NCI-H748 treated with DMSO at 0.1 percent for 48 hours (cell line): ENCODE results near the gene TNFSF8.

Experiments used
- DNase-seq: peaks from one replicate; lab custom pipeline; 2025; lab: John Stamatoyannopoulos, UW

Gene TNFSF8

DNA sequence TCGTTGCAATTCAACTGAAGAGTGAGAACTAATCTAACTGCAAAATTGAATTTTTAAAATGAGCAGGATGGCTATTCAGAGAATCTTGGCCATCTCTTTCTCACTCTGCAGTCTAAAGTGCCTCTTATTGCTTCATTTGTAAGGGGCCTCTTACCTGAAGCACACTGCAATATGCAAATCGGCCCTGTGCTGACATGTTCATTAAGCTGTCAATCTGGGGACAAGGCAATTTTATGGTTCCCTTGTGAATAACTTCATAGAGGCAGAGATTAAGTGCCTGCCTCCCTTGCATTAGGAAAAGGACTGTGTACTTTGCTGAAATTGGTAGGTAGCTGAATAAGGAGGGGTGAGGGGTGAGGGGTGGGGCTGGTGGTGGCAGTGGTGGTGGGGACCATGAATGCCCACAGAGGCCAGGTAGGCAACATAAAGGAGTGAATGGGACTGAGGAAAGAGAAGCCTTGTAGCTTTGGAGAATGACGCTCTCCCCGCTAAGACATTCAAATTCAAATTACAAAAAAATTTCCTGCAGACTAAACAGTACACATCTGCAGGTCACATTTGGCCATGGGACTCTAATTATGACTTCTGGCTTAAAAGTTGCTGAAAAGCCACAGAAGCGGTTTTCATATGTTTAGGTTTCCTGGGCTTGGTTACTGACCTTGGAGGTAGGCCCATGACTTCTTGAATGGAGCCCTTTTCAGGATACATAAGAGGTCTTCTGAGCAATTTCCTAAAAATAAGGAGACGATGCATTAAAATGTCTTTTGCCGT lies 25.0 kb downstream of the TNFSF8 start:
- no peak for DNase-seq

DNA sequence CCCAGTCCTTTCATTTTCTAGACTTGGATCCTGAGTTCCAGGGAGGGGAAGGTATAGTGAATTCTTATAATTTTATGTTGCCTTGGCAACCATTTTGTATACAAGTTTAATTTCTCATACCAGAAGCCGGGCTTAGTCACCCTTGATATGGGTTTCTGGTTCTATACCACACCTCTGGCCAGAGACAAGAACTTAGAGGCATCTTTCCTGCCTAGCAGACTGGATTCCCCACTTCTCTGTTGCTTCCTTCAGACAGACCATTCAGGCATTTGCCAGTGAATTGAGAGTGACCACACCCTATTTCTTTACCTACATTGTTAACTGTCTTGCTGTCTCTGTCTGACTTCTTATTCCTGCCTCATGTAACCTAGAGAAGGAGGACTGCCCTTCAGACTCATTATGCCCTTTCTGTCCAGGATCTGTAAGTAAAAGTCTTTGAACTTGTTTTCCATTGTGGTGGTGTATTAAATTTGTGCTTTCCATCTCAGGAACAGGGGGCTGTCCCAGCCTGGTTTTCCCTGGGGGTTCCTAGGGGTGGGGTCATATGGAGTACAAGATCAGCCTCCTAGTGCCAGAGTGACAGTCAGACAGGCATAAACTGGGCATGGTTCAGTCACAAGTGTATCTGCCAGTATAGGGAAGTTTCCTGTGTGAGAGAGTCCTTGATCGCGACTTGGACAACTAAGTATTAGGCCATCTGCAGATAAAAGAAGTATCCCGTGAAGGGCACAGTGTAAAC lies 27.4 kb downstream of the TNFSF8 start:
- DNase-seq, result no peak

DNA sequence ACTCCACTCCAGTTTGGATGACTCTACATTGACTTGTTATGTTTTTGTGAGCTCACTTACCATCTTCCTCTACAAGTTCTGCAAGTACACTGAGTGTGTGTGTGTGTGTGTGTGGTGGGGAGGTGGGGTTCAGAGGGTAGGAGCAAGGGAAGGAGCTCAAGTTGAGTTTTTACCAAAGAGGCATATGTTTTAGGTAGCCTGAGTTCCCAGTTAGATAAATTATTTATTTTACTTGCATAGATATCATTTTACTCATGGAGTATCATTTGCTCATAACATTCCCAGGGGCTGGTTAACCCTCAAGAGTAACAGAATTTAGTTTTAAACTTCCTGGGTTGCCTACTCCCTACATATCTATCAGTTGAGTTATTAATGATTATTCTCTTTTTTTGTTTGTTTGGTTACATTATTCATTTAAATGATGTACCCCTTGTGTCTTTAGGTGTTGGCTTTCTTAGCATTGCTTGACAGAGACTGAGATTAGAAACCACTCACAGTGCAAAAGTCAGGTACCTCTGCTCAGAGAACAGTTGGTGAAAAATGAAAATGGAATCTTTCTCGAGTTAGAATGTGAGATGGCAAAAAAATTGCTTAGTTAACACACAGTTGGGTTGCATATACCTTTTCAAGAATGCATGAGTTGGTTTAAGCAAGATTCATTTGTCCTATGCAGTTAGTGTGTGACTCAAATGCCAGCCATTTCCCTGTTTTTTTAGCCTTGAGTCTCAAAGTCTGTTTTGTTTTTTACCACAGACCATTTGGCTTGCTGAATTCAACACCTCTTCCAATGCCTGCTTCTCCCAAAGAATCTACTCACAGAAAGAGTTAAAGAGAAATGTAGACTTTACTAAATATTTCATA lies 29.2 kb downstream of the TNFSF8 start:
- DNase-seq, result no peak

DNA sequence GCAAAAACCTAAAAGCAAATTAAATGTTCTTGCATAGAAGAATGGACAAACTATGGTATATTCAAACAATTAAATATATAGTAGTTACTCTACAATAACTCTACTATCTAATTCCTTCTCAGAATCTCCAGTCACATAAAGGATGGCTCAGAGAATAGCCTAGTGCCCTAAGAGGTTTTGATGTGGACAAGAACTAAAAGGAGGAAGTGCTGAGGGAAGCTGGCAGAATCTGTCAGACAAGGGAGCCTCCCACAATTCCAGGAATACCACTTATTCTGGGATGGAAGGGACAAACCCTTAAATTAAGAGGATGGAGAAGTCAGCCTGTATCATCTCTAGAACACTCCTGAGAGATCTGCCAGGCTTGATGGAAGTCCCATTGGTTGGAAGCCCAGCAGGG lies 30.4 kb downstream of the TNFSF8 start:
- DNase-seq, result no peak

DNA sequence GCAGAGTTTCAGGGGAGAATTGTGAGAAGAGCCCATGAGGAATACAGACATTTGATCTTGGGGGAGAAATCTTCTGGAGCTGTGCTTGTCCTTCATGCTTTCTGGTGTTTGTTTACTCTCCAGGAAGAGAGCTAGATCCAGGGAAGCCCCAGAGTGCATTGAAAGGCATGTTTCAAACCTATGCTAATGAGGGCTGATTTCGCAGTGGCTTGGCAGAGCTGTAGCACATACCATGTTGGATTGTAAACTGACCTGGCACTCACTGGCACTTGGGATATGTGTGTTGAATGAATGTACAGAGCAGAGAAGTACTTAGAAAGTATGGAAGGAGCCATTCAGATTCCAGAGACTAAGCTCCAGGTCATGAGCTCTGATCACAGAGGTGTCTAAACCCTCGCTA lies 30.9 kb downstream of the TNFSF8 start:
- no peak for DNase-seq

DNA sequence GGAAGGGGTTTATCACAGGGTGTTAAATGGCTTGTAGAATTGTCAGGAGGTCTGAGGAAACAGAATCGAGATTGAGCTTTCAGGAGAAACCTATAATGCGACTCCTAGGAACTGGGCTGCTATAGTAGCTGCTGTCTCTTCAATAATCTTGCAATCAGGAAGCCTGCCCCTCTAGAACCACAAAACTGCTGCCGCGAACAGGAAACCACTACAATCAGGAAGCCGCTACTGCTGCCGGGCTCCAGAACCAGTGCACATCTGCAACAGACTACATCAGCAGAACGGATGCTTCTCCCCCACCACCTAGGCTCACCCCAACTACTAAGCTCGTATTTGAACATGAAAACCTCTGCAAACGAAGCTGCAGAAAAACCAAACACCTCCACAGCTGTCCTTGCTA lies 31.6 kb downstream of the TNFSF8 start:
- no peak for DNase-seq

DNA sequence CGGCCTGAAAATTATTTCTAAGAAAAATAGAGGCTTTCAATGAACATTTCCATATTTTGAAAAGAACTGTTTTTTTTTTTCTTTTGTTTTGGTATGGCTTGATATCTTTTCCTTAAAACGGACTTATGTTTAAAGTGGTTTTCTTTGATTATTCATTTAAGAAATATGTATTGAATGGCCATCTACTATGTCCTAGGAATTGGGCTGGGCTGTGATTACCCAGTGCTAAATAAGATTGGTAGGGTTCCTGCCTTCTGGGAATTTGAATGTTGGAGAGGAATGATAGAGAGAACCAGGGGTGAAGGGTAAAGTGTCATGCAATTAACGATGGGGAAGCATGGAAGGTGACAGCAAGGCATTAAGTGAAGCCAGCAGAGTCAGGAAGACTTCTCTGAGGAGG lies 33.2 kb downstream of the TNFSF8 start:
- no peak for DNase-seq

DNA sequence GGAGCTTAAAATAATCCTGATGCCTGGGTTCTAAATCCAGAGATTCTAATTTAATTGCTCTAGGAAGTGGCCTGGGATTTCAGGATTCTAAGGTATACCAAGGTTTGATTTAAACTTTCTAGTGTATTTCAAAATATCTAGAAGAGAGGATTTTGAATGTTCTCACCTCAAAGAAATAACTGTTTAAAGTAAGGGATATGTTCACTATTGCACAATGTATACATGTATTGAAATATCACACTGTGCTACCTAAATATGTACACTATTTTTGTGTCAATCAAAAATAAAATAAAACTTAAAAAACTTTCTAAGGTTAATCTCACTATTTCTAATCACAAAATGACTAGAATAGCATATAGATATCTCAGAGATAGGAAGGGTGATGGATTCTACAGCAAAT lies 34.0 kb downstream of the TNFSF8 start:
- DNase-seq, result no peak

DNA sequence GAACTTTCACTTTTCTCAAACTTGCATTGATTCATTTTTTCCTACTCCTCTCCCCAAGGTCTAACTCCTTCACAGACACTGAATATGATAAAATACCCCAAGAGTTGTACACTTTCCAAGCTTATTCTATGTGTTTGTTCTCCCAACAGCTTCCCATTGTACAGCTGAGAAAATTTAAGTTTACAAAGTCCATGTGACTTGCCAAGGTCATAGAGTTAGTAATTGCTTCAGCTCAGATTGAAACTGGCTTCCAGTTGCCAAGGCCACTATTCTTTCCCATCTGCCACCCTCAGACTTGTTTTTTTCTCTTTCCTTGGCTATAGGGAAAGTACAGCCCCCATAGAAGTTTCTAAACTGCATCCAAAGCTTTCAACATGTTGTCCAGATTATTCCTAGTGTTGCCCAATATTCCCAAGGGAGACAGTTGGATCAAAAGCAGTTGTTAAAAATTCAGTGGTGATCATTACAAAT lies 34.8 kb downstream of the TNFSF8 start:
- DNase-seq, result no peak

DNA sequence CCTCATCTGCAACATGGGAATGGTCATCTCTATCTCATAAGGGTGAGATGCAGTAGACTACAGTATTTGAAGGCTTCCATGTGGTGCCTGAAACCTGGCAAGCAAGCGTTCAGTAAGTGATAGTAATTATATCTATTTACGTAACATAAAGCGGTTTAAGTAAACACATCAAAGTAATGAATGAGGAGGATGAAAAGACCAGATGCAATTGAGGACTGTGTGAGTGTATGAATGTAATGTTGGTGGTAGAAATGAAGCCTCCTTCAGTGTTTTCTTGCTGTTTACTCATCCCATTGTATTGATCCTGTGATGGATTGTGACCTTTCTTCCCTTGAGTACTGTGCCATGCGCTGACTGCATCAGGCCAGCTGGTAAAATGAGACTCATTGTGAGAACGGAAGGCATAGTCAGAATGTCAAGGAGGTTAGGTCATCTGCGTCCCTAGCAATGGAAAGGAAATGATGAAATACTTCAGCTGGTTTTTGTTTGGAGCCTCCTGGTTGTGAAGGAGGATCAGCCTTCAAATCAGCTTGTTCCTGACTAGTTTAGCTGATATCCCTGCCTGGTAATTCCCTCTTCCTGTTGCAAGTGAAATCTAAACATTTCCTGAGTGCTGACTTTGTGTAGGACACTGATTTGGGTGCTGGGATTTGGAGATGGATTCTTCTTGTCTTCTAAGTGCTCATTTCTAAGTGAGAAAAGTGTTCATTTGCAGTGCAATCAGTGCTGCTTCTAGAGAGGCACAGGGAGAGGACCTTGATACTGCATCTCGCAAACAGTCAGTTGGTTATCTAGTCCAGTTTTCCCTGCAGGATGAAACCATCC lies 35.6 kb downstream of the TNFSF8 start:
- DNase-seq, result peak; percentile 95

DNA sequence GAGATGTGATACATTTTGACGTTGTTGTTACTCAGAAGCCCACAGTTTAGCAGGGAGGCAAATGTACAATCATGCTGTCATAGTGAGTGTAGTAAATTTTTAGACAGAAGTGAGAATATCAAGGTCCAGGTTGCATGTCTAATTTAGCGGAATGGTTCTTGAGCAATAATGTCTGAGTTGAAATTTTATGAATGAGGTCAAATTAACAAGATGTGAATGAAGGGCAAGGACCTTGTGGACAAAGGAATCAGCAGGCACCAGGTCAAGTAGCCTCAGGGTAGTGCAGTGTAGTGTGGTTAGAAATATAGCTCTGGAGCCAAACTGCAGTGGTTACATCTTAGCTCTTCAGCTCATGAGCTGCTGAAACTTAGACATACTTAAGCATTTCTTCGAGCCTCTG lies 36.2 kb downstream of the TNFSF8 start:
- no peak for DNase-seq

DNA sequence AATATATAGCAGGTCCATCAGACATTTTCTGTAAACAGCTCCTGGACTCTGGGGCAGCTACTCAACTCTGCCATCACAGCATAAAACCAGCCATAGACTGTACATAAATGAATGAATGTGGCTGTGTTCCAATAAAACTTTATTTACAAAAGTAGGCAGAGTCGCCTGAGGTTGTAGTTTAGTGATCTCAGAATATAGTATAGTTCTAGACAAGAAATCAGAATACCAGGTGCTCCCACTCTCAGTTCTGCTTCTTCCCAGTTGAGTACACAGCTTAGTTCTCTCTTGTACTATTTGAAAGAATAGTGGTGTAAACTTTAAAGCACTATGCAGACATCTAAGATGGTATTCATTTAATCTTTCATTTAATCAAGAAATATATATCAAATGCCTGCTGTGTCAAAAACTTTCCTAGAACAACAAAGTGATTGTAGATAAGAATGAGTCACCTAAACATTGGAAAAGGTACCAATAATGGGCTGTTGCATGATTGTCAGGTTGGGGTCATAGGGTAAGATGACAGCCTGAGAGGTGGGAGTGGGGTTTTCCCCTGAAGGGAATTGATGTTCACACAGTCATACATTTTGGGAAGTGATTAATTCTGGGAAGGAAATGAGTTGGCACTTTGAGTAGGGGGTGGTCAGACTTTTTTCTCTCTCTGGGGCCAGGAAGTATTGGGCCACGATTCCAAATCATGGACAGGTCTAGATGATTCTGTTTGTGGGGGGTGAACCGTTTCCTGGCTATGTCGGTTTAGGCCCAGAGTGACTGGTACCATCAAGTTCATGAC lies 37.0 kb downstream of the TNFSF8 start:
- DNase-seq, result no peak

DNA sequence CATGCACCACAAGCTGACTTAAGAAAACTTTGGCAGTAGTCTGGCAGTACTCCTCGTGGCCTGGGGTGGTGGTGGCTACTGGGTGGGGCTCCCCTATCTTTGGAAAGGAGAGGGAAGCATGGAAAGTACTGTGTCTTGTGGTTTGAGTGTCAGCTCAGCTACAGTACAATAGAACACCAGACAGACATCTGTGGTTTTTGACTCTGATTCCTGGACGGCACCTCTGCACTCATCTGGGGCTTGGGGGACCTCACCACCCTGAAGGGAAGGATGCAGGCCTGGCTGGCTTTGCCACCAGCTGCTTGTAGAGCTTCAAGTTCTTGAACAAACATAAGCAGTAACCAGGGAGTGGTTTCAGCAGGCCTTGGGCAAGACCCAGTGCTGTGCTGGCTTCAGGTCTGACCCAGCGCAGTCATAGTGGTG lies 40.6 kb downstream of the TNFSF8 start:
- no peak for DNase-seq

DNA sequence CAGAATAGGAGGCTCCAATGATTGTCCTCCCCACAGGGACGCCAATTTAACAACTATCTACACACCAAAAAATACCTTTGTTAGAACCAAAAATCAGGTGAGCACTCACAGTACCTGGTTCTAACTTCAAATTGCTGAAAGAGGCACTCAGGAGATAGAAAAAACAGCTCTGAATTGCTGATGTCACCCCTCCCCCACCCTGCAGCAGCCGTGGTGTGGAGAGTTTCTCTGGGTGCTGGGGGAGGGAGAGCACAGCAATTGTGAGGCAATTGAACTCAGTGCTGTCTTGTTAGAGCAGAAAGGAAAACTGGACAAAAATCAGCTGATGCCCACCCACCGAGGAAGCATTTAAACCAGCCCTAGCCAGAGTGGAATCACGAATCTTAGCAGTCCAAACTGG lies 41.8 kb downstream of the TNFSF8 start:
- no peak for DNase-seq

DNA sequence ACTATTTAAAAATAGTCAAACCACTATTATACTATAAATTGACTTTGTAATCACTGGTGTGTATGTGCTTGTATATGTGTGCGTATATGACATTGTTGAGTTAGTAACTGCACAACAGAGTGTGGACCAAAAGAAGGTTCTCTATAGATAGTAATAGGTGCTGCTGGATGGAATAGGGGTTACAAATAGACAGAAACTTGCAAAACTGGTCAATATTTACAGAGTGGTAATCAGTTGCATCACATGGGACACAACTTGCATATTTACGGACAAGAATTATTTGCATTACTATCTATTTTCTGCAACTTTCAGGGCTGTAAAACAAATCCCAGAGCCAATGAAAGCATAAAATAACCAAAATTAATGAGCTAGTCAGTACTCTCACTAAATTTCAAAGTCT lies 42.4 kb downstream of the TNFSF8 start:
- no peak for DNase-seq

DNA sequence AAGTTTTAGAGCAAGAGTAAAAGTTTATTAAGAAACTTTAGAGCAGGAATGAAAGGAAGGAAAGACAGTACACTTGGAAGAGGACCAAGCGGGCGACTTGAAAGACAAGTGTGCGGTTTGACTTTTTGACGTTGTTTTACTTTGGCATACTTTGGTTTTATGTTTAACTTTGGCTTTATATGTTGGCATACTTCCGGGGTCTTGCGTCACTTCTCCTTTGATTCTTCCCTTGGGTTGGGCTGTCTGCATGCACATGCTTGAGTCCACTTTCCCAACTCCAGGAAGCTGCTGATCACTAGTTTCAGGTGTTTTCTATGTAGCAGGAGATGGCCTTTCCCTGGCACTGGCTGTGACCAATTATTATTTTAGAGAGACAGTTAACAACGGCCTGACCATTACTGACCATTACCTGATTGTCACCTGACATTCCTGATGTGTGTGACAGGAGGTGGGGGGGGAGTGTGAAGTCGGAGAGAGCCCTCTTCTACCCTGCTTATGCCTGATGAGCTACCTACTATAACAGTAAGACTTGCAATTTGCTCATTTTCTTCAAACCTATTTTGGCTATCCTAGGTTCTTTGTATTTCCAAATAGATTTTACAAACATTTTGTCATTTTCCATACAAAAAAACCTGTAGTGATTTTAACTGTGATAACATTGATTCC lies 45.5 kb downstream of the TNFSF8 start:
- DNase-seq, result no peak

DNA sequence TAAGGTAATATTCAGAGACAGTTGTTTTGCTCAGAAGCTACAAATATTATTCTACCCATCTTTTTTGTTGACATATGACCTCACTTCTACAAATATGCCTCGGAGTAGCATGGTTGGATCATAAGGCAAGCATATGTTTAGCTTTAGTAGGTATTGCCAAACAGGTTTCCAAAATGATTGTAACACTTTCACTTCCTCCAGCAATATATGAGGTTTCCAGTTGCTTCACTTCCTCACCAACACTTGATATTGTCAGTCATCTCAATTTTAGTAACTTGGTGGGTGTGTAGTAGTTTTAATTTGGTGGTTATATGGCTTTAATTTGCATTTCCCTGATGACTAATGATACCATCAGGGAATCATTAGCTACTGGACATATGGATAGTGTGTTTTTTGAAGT lies 46.7 kb downstream of the TNFSF8 start:
- DNase-seq, result no peak

DNA sequence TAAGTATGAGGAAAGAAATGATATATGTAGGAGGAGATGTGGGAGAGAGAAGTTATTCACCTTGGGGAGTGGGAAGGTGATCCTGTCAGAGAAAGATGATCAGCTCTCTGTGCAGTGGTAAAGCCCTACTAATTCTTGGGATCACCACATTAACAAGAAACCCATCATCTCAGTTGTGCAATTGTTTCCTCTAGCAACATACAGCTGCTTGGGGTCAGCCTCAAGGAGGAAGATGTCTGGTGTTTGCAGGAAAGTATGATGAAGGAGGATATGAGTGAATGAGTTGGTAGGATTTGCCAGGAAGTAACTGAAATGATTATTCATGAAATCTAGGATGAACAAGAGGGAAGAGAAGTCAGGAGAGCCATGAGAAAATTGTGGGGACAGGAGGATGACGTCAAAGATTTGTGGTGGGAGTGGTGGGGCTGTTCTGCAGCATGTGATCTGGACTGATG lies 50.1 kb downstream of the TNFSF8 start:
- no peak for DNase-seq

DNA sequence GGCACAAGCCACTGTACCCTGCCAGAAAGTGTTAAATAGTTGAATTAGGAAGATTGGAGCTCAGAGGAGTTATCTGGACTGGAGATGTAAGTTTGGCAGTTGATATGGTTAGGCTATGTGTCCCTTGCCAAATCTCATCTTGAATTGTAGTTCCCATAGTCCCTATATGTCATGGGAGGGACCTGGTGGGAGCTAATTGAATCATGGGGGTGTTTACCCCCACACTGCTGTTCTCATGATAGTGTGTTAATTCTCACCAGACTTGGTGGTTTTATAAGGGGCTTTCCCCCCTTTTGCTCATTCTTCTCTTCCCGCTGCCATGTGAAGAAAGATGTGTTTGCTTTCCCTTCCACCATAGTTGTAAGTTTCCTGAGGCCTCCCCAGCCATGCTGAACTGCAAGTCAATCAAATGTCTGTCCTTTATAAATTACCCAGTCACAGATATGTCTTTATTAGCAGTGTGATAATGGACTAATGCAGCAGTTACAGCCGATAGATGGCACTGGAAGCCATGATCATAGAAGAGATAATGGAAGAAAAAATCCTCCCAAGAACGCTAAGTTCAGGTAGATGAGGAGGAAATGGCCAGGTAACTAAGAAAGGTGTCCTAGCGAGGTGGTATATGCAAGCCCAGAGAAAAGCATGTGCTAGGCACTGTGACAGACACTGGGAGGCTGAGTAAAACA lies 51.4 kb downstream of the TNFSF8 start:
- DNase-seq, result no peak

DNA sequence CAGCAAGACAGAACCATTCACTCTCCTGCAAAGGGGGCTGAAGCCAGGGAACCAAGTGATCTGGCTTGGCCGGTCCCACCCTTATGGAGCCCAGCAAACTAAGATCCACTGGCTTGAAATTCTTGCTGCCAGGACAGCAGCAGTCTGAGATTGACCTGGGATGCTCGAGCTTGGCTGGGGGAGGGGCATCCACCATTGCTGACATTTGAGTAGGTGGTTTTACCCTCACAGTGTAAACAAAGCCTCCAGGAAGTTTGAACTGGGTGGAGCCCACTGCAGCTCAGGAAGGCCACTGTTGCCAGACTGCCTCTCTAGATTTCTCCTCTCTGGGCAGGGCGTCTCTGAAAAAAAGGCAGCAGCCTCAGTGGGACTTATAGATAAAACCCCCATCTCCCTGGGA lies 60.5 kb downstream of the TNFSF8 start:
- DNase-seq, result peak; percentile 18
